SK-N-DZ (cell line): ENCODE measurements around the gene MBD1.
"Not testable (repeated sequence)": the region's sequence is repeated elsewhere in the genome, so short reads cannot be mapped to it uniquely, and the experiment has no call there.

Experiments
- DNase-seq: peaks from one replicate; pipeline ENCODE4 v3.0.0-alpha.2; 2015; ENCODE audit warnings: low spot score
- small RNA-seq, 2 experiments: library from RNA; depleted of rRNA; stranded (forward); fragments of <200 nt; gene quantifications; one replicate each; pipeline ENCODE3, GENCODE V24; 2014

The MBD1 gene

DNA sequence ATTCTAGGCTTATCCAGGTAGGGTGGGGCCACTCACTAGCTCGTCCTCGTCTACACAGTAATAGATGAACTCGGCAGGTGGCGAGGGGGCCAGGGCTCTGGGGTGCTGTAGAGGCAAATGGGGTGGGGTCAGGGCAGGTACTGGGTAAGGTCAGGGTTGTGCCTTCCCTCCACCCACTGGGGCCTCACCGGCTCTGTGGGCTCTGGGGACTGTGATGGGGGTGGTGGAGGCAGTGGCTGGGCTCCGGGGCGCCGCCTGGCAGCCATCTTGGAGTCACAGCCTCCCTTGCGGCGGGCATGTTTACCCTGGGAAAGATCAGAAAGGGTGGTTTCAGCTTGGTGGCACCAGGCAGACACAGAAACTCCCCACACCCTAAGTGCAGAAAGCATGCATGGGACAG, 6.4 kb downstream of the MBD1 start:
- no peak for DNase-seq

DNA sequence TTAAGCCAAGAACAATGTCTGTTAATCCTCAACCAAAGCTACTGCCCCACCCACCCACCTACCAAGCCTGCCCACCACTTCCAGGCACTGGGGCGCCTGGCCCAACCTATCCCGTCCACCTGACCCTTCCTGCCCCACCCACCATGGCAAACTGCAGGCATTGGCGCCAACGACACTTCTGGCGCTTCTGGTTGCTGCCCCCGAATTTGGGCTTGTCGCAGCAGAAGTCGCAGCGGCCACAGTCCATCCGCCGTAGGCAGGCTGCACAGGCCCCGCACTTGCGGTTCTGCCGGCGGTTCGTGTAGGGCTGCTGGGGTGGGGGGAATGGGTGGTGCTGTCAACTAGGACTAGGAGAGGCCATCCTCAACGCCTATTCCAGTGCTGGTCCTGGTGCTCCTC, 7.3 kb downstream of the MBD1 start:
- DNase-seq = no peak

DNA sequence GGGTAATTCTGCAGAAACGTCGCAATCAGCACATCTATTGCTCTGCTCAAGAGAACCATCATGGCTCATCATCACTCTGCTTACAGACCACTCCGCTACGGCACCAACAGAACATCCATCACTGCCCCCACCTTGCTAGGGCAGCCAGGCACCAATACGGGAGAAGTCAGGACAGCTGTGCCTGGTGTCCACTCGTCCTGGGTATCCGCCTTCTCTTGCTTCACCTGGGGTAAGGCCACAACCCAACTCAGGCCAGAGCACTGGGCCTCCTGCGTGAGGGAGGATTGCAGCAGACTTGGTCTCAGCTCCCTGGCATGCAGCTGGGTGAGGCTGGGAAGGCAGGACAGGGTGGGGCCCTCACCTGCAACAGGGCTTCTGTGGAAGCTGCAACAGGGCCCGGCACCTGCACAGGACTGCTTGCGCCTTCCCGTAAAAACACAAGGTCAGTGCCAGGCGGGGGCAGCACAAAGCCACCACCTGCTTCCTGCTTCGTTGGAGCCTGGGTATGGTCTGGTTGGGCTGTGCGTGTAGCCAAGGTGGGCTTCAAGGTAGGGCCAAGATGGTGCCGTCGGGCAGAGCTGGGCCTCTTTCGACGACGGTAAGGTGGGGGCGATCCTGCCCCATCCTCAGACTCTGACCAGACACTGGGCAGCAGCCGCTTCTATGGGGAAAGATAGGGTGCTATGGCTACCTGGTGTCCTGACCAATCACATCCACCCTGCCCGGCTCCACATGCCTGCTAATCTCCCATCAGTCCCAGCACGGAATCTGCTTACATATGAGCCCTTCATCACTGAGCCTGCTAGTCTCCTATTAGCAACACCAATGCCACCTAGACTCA, 7.9 kb downstream of the MBD1 start:
- DNase-seq = no peak

DNA sequence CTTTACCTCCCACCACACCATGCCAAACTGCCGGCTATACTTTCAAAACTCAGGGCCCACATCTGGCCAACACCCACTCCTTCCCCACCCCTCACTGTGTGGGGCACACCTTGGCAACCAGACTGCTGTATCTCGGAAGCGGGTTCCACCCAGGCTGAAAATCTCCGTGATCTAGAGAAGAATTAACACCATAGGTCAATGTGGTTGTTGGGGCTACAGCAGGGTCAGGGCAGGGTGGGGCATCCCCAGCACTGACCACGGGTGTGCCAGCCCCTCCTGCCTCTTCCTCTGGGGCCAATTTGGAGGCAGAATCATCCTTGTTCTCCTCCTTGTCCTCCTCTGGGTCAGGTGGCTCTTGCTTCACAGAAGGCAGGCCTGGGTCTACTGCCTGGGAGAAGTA, 8.8 kb downstream of the MBD1 start:
- DNase-seq = no peak

DNA sequence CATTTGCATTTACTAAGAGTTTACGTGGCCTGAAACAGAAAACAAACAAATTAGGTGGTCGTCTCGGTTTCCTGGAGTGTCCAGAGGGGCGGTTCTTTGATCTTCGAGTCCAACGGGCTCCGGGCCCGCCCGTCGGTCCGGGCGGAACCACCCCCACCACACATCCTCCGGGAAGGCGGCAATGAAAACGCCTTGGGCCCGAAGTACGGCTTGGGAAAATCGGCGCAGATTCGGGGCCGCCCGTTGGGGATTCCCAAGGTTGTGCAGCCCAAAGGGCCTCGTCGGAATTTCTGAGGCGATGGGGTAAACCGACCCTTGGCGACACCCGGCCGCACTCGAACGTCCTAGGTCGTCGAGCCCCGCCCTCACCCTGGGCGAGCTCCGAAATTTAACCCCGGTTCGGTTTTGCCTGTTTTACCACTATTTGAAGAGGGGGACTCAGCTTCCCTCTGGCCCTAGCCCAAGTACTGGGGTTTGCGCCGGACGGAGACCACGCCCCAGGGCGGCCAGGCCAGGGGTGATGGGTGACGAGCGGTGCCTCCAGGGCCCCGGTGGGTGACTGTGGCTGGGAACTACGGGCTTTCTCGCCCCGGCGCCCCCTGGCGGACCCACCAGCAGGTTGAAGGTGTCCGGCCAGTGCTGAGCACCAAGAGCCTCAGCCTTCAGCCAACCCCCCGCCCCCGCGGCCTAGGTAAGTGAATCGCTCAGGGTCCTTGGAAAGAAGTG, 13.1 kb downstream of the MBD1 start:
- no peak for DNase-seq

DNA sequence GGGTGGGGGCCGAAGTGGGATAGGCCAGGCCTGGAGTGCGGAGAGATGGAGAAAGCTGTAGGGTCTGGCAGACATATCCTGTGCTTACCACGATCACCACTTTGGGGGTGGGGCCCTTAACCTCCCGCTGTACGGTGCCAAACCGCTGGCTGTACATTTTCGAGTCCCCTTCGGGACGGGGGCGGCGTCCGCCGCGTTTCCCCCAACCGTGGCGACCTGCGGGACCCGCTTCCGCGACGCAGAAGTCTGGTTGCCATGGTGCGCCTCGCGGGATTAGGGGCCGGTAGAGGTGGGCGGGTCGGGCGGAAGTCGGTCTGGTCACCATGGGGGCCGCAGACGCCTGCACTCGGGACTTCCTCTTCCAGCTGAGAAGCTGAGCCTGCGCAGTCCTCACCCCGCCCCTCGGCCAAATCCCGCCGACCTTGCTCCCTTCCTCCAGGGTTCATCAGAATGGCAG, 15.0 kb downstream of the MBD1 start, which contains the start of gene CFAP53:
TSS of gene CFAP53 (minus strand) at position 248 of the 457 bp plus-strand sequence. CDS start at position 157, 91 bp downstream.
- peak; percentile 78 for DNase-seq

DNA sequence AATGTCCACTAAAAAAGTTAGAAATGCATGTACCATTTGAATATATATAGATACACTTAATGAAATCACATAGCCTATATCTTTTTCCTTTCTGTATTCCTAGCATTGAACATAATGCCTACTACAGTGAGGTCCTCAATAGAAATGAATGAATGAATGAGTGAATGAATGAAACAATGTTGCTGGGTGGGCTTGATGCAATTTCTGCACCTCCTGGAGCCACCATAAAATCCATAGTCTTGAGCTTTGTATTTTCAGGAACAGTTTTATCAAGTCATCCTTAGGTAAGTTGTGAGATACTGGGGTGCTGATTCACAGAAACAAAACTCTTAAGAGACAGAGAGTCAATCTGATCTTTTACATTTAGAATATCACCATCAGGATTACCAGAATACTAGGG, 18.3 kb downstream of the MBD1 start:
- DNase-seq = no peak

DNA sequence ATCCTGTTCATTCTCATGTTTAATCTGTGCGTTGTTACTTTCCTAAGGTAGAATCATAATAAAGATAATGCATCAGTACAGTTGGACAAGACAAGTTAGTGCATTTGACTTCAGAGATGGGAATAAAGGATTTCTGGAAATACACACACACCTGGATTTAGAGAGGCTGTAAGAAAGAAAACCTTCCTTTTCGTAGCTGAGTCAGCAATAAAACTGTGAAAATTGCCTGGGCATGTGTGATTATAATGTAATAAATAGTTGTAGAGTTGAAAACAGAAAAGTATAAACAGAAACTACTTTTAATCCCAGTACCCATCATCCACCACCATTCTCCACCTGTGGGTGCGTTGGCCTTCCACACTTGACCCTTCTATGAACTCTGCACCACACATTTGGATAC, 30.4 kb downstream of the MBD1 start:
- no peak for DNase-seq

DNA sequence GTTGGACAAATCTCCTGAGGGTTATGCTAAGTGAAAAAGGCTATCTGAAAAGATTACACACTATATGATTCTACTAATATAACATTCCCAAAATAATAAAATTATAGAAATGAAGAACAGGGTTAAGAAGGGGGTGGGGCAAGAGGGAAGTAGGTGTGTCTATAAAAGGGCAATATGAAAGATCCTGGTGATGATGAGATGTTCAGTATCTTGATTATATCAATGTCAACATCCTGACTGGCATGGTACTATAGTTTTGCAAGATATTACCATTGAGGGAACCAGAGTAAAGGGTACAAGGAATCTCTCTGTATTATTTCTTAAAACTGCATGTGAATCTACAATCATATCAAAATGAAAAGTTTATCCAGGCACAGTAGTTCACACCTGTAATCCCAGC, 31.7 kb downstream of the MBD1 start:
- no peak for DNase-seq

DNA sequence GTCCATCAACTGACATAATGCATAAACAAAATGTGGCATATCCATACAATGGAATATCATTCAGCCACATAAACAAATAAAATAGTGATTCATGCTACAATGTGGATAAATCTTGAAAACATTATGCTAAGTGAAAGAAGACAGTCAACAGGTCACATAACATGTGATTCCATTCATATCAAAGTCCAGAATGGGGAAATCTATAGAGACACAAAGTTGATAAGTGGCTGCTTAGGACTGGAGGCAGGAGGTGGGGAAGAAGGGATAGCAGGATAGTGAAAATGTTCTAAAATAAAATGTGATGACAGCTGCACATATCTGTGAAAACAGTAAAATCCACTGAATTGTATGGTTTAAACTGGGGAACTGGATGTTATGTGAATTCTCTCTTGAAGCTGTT, 33.8 kb downstream of the MBD1 start:
- no peak for DNase-seq

DNA sequence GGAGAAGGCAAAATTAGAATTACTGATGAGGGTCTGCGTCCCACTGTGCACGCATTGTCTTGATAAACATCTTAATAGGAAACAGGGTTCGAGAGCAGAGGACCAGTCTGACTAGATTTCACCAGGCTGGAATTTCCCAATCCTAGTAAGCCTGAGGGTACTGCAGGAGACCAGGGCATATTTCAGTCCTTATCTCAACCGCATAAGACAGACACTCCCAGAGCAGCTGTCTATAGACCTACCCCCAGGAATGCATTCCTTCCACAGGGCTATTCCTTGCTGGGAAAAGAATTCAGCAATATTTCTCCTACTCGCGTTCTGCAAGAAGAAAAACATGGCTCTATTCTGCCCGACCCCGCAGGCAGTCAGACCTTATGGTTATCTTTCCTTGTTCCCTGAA, 39.6 kb downstream of the MBD1 start:
- DNase-seq = not testable (repeated sequence)

DNA sequence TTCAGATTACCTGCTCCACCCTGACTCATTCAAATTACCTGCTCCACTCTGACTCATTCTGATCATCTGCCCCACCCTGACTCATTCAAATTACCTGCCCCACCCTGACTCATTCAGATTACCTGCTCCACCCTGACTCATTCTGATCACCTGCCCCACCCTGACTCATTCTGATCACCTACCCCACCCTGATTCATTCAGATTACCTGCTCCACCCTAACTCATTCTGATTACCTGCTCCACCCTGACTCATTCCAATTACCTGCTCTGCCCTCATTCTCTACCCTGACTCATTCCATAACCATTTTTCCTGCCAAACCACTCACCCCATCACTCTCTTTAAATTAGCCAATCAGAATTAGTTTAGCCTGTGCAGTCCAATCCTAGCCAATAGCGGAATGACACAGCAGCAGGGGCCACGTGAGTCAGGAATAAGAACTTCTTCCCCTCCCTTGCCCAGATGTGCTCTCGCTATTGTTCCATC, 41.2 kb downstream of the MBD1 start:
- DNase-seq = no peak

DNA sequence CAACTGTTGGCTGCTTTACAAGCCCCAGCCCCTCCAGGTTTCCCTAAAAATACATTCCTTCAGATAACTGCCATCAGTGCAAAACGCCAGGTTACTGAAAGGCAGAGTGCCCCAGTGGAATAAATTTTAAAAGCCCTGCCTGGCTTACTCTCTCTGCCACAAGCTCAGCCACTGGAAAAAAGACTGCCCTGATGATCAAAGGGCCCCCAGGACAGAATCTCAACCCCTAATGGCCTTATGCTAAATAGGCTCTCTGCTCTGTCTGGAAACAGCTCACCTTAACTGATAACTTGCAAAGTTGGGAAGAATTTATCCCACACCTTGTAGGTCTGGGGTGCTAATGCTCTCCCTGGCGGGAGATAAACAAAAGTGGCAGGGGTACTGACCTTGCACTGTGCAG, 48.9 kb downstream of the MBD1 start:
- no peak for DNase-seq

DNA sequence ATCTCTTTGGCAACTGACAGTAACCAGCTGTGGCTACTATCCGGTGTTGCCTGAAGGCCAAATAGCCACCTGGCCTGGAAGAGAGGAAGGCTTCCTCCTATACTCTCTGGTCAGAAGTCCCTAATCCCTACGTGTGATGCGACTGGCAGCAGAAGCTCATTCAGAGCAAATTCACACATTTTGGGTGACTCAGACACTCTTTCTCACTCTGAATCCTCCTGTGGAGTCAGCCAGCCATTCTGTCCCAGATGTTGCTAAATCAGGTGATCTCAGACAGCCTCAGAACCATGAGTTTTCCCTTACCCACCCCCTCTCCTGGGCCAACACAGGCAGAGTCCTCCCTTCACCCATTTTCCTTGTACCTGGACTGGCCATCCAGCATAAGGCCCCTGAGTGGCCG, 49.7 kb downstream of the MBD1 start:
- DNase-seq = no peak

DNA sequence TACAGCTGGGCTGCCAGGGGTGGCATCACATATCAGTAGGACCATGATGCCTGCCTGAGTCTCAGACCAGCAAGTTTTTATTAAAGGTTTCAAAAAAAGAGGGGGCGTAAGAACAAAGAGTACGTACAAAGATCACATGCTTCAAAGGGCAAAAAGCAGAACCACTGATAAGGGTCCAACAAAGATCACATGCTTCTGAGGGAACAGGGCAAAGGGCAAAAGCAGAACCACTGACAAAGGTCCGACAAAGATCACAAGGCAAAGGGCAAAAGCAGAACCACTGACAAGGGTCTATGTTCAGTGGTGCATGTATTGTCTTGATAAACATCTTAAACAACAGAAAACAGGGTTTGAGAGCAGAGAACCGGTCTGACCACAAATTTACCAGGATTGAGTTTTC, 61.1 kb downstream of the MBD1 start:
- not testable (repeated sequence) for DNase-seq

Small RNAs within 50 kb of the gene (small RNA-seq; reads per million reads assigned to genes)
- 0 to 0.09 reads per million in 2 experiments for gene RNA5SP458
